ENCODE data around the gene NDUFA13. TPM values are rescaled to one million over a fixed set of nuclear protein-coding genes. Genes with fewer than 3 reads are reported as not detected.

The NDUFA13 gene
- total and polyA plus RNA-seq, 12 donors = 856 to 1,278 (median 1,153) TPM

GRCh38 chr19:19498255-19498991 lies 17.6 kb upstream of the NDUFA13 start:
- intact Hi-C loops (cut with DNase I) = loop anchor here in 1 of 10 donors (10.0 kb wide), 1 partner anchor 304 kb away; the partner anchor contains the start of genes BORCS8 and RFXANK
- H3K27ac ChIP-seq = no peak overlapping the region
- H3K4me1 ChIP-seq = no peaks in the 10 kb centered on the region
- ATAC-seq (no peak), DNase-seq (no peak)
- H3K9me3 ChIP-seq = no peaks in the 10 kb centered on the region
- no peak for TF ChIP-seq CTCF (IDR thresholded peaks at IDR 0.05)
- H3K4me3 ChIP-seq = no peak overlapping the region
- no peaks in the 10 kb centered on the region for H3K27me3 ChIP-seq
- peaks cover 0 to 100% (median 71%) of the 10 kb centered on the region in 9 donors for H3K36me3 ChIP-seq
- 94% methylated on average over 33 of the region's 33 CpGs for WGBS, 2 donors

GRCh38 chr19:19499272-19499995 lies 16.6 kb upstream of the NDUFA13 start:
- H3K36me3 ChIP-seq = peaks cover 0 to 100% (median 70%) of the 10 kb centered on the region in 9 donors
- H3K9me3 ChIP-seq = no peaks in the 10 kb centered on the region
- ATAC-seq (no peak), DNase-seq (no peak)
- intact Hi-C loops (cut with DNase I) = loop anchor here in 1 of 10 donors (10.0 kb wide), 1 partner anchor 305 kb away; the partner anchor contains the start of genes BORCS8 and RFXANK
- 85 to 89% methylated on average over 18 of the region's 18 CpGs for WGBS, 2 donors
- H3K27me3 ChIP-seq = no peaks in the 10 kb centered on the region
- H3K4me1 ChIP-seq = no peaks in the 10 kb centered on the region
- TF ChIP-seq CTCF (IDR thresholded peaks at IDR 0.05) = no peak
- no peak overlapping the region for H3K4me3 ChIP-seq
- H3K27ac ChIP-seq = no peak overlapping the region

- H3K9me3 ChIP-seq = no peaks in the 10 kb centered on the region
- no peak overlapping the region for H3K27ac ChIP-seq
- peaks cover 0 to 100% (median 76%) of the 10 kb centered on the region in 9 donors for H3K36me3 ChIP-seq
- no peaks in the 10 kb centered on the region for H3K4me1 ChIP-seq
- intact Hi-C loops (cut with DNase I) = no loop called here
- no peaks in the 10 kb centered on the region for H3K27me3 ChIP-seq
- TF ChIP-seq CTCF (IDR thresholded peaks at IDR 0.05) = no peak
- WGBS, 2 donors = 89% methylated on average over 34 of the region's 34 CpGs
- H3K4me3 ChIP-seq = no peak overlapping the region
- no peak for DNase-seq
- ATAC-seq = no peak
Observed at GRCh38 chr19:19500975-19501644, 14.9 kb upstream of the NDUFA13 start.

GRCh38 chr19:19501798-19502197 lies 14.2 kb upstream of the NDUFA13 start:
- ATAC-seq (no peak), DNase-seq (no peak)
- intact Hi-C loops (cut with DNase I) = no loop called here
- Histone ChIP-seq H3K36me3 (peaks cover 0 to 100% (median 74%) of the 10 kb centered on the region in 9 donors), H3K9me3 (no peaks in the 10 kb centered on the region), H3K27ac (no peak overlapping the region), H3K27me3 (no peaks in the 10 kb centered on the region), H3K4me3 (no peak overlapping the region), H3K4me1 (no peaks in the 10 kb centered on the region)
- WGBS, 2 donors = 91 to 94% methylated on average over 26 of the region's 26 CpGs
- no peak for TF ChIP-seq CTCF (IDR thresholded peaks at IDR 0.05)

Data from heart right ventricle (tissue), 16 donors.